Type B pancreatic cell (in vitro differentiated cells): Measurements from ENCODE around the gene VIPR2. TPM values are rescaled to one million over a fixed set of nuclear protein-coding genes. Genes with fewer than 3 reads are reported as not detected.

Experiments
- DNase-seq: peaks from one replicate; pipeline ENCODE4 v3.0.0; 2021; ENCODE audit warnings: mixed read lengths; ENCODE audit not compliant: unreplicated experiment; ENCODE audit errors: extremely low spot score
- H3K27ac Mint-ChIP-seq: 2 replicates; pipeline ENCODE4 v1.8.0; 2021; ENCODE audit warnings: mild to moderate bottlenecking, mixed read lengths
- H3K27me3 Mint-ChIP-seq: 2 replicates; pipeline ENCODE4 v1.8.0; 2021; ENCODE audit warnings: mixed read lengths
- H3K36me3 Mint-ChIP-seq: 2 replicates; pipeline ENCODE4 v1.8.0; 2021; ENCODE audit warnings: mixed read lengths
- H3K4me1 Mint-ChIP-seq: one replicate; pipeline ENCODE4 v1.8.0; 2021; ENCODE audit warnings: mixed read lengths; ENCODE audit not compliant: unreplicated experiment
- H3K4me3 Mint-ChIP-seq: 2 replicates; pipeline ENCODE4 v1.8.0; 2021; ENCODE audit warnings: mild to moderate bottlenecking, mixed read lengths
- H3K9me3 Mint-ChIP-seq: 2 replicates; pipeline ENCODE4 v1.8.0; 2021; ENCODE audit warnings: mixed read lengths
- total RNA-seq: library from RNA; stranded (reverse); gene quantifications from 2 replicates; pipeline ENCODE4 v1.2.1, GENCODE V29; 2021; ENCODE audit warnings: low replicate concordance
- TF ChIP-seq, protein P1 (sequence below): fragments of 200-600 bp; sonication (generic); conservative IDR thresholded peaks from 2 replicates; pipeline ENCODE4 v1.5.0; 2021; ENCODE audit warnings: antibody characterized with exemption, mild to moderate bottlenecking

Gene VIPR2
- total RNA-seq, 1 donor from 2014 or later = 0.31 TPM

- Mint-ChIP-seq H3K36me3 (no peaks in the 10 kb centered on the region), H3K27me3 (peaks cover 4% of the 10 kb centered on the region), H3K4me1 (peaks cover 3% of the 10 kb centered on the region), H3K27ac (no peak overlapping the region), H3K4me3 (no peak overlapping the region), H3K9me3 (no peaks in the 10 kb centered on the region)
- TF ChIP-seq, protein P1, sequence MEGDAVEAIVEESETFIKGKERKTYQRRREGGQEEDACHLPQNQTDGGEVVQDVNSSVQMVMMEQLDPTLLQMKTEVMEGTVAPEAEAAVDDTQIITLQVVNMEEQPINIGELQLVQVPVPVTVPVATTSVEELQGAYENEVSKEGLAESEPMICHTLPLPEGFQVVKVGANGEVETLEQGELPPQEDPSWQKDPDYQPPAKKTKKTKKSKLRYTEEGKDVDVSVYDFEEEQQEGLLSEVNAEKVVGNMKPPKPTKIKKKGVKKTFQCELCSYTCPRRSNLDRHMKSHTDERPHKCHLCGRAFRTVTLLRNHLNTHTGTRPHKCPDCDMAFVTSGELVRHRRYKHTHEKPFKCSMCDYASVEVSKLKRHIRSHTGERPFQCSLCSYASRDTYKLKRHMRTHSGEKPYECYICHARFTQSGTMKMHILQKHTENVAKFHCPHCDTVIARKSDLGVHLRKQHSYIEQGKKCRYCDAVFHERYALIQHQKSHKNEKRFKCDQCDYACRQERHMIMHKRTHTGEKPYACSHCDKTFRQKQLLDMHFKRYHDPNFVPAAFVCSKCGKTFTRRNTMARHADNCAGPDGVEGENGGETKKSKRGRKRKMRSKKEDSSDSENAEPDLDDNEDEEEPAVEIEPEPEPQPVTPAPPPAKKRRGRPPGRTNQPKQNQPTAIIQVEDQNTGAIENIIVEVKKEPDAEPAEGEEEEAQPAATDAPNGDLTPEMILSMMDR = no peak
- no peak for DNase-seq
Measured at GRCh38 chr7:159064121-159064815, 80.4 kb downstream of the VIPR2 start.

- no peaks in the 10 kb centered on the region for H3K9me3 Mint-ChIP-seq
- DNase-seq = no peak
- TF ChIP-seq, protein P1 = no peak
- H3K36me3 Mint-ChIP-seq = no peaks in the 10 kb centered on the region
- H3K4me1 Mint-ChIP-seq = no peaks in the 10 kb centered on the region
- no peak overlapping the region for H3K27ac Mint-ChIP-seq
- H3K4me3 Mint-ChIP-seq = no peak overlapping the region
- peaks cover 4% of the 10 kb centered on the region for H3K27me3 Mint-ChIP-seq
Measured at GRCh38 chr7:159063046-159063840, 81.4 kb downstream of the VIPR2 start.

- no peaks in the 10 kb centered on the region for H3K9me3 Mint-ChIP-seq
- no peaks in the 10 kb centered on the region for H3K4me1 Mint-ChIP-seq
- no peaks in the 10 kb centered on the region for H3K36me3 Mint-ChIP-seq
- DNase-seq = no peak
- peak overlapping the region; percentile 36 for H3K4me3 Mint-ChIP-seq
- peaks cover 4% of the 10 kb centered on the region for H3K27me3 Mint-ChIP-seq
- TF ChIP-seq, protein P1 = no peak
- no peak overlapping the region for H3K27ac Mint-ChIP-seq
Measured at GRCh38 chr7:159062569-159062968, 82.1 kb downstream of the VIPR2 start.

GRCh38 chr7:159061674-159062212 is 82.9 kb downstream of the VIPR2 start:
- DNase-seq = no peak
- Mint-ChIP-seq H3K4me3 (no peak overlapping the region), H3K27ac (no peak overlapping the region), H3K36me3 (no peaks in the 10 kb centered on the region), H3K9me3 (no peaks in the 10 kb centered on the region), H3K4me1 (no peaks in the 10 kb centered on the region), H3K27me3 (peaks cover 4% of the 10 kb centered on the region)
- TF ChIP-seq, protein P1 = no peak

DNA sequence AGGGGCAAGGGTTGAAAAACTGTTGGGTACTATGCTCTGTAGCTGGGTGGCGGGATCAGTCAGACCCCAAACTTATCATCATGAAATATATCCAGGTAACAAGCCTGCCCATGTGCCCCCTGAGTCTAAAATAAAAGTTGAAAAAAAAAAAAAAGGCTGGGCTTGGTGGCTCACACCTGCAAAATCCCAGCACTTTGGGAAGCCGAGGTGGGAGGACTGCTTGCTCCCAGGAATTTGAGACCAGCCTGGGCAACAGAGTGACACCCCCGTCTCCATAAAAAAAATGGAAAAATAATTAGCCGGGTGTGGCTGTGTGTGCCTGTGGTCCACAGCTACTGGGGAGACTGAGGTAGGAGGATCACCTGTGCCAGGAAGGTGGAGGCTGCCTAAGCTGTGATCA is 83.5 kb downstream of the VIPR2 start:
- Mint-ChIP-seq H3K4me3 (no peak overlapping the region), H3K36me3 (no peaks in the 10 kb centered on the region), H3K27ac (no peak overlapping the region), H3K9me3 (no peaks in the 10 kb centered on the region), H3K4me1 (no peaks in the 10 kb centered on the region), H3K27me3 (peaks cover 4% of the 10 kb centered on the region)
- TF ChIP-seq, protein P1 = no peak
- no peak for DNase-seq
